Breast epithelium (tissue), 4 donors: ENCODE results near the gene MEIS2. TPM values are rescaled to one million over a fixed set of nuclear protein-coding genes. Genes with fewer than 3 reads are reported as not detected.
A peak's percentile ranks its signal among the peaks of the same experiment; 100 is the strongest.

Experiments
- DNase-seq, 2 donors: peaks; one replicate each; pipeline ENCODE4 v3.0.0-alpha.2; 2019; ENCODE audit warnings: low spot score in 2 of 2
- H3K27ac ChIP-seq, 2 donors: fragments of 200-600 bp; sonication (generic) in 1 of 2; one replicate each; pipeline ENCODE4 v1.5.1; 2016 to 2019; ENCODE audit warnings: mild to moderate bottlenecking in 1 of 2
- H3K27me3 ChIP-seq, 2 donors: fragments of 200-600 bp; sonication (generic) in 1 of 2; one replicate each; pipeline versions ENCODE4 v1.5.1 to v1.6.0; 2017 to 2019; ENCODE audit warnings: control low read depth in 1 of 2, mild to moderate bottlenecking in 1 of 2
- H3K36me3 ChIP-seq: fragments of 200-600 bp; one replicate; pipeline ENCODE4 v1.5.1; 2019
- H3K4me1 ChIP-seq, 2 donors: fragments of 200-600 bp; sonication (generic); one replicate each; pipeline ENCODE4 v1.5.1; 2016 to 2019; ENCODE audit warnings: control low read depth in 1 of 2
- H3K4me3 ChIP-seq, 3 donors: fragments of 200-600 bp; sonication (generic); 1 replicate in 2 of 3; 2 replicates in 1 of 3; pipeline ENCODE4 v1.5.1; 2016 to 2019; ENCODE audit warnings: mild to moderate bottlenecking in 3 of 3, moderate library complexity in 2 of 3
- H3K9me3 ChIP-seq, 2 donors: fragments of 200-600 bp; sonication (generic) in 1 of 2; one replicate each; pipeline ENCODE4 v1.5.1; 2016 to 2019; ENCODE audit warnings: control low read depth in 1 of 2
- CTCF ChIP-seq, 3 donors: fragments of 450-650 bp; IDR thresholded peaks; one replicate each; pipeline ENCODE4 v1.5.1; 2016 to 2017; ENCODE audit warnings: antibody characterized with exemption in 3 of 3, mild to moderate bottlenecking in 3 of 3, moderate library complexity in 3 of 3
- POLR2A ChIP-seq: fragments of 450-650 bp; IDR thresholded peaks from one replicate; pipeline ENCODE4 v1.6.1; 2016; ENCODE audit warnings: antibody characterized with exemption, mild to moderate bottlenecking, moderate library complexity
- POLR2AphosphoS5 ChIP-seq, 3 donors: sonication (generic); formaldehyde crosslinking; IDR thresholded peaks; one replicate each; pipeline ENCODE4 v1.6.1; 2017; ENCODE audit warnings: antibody characterized with exemption in 3 of 3
- intact Hi-C: fragments of 100-400 bp; cut with DNase I; formaldehyde crosslinking; loops from one replicate; pipeline ENCODE4 v1.15.1; 2023; ENCODE audit warnings: low total_unique reads
- total RNA-seq, 3 donors: library from RNA; depleted of rRNA; stranded (reverse); fragments of >200 nt; gene quantifications; one replicate each; pipeline ENCODE4 v1.1.0, GENCODE V29; 2016

The MEIS2 gene
- total RNA-seq, 3 donors from 2014 or later, result 18.2 to 55.8 (median 28.5) TPM

- Histone ChIP-seq H3K4me3 (no peak overlapping the region), H3K4me1 (no peaks in the 10 kb centered on the region), H3K27ac (no peak overlapping the region), H3K36me3 (no peaks in the 10 kb centered on the region), H3K27me3 (no peaks in the 10 kb centered on the region), H3K9me3 (no peaks in the 10 kb centered on the region)
- no peak for DNase-seq
- TF ChIP-seq CTCF (IDR thresholded peaks at IDR 0.05) (no peak), POLR2AphosphoS5 (IDR thresholded peaks at IDR 0.05) (no peak), POLR2A (no peak)
- intact Hi-C loops, result no loop called here
These were observed 206.3 kb downstream of the MEIS2 start for GRCh38 chr15:36894075-36894474.

GRCh38 chr15:36893276-36893675 lies 207.1 kb downstream of the MEIS2 start:
- TF ChIP-seq CTCF (IDR thresholded peaks at IDR 0.05) (no peak), POLR2A (no peak), POLR2AphosphoS5 (IDR thresholded peaks at IDR 0.05) (no peak)
- intact Hi-C loops, result no loop called here
- no peaks in the 10 kb centered on the region for H3K36me3 ChIP-seq
- H3K27me3 ChIP-seq, result peaks cover 0 to 2% of the 10 kb centered on the region in 2 donors
- H3K4me1 ChIP-seq, result no peaks in the 10 kb centered on the region
- no peaks in the 10 kb centered on the region for H3K9me3 ChIP-seq
- DNase-seq, result no peak
- H3K27ac ChIP-seq, result no peak overlapping the region
- no peak overlapping the region for H3K4me3 ChIP-seq

- intact Hi-C loops, result loop anchor here (10.0 kb wide), 2 partner anchors 216 to 1006 kb away; partner anchors contain the start of gene MEIS2
- H3K4me1 ChIP-seq, result peaks cover 0 to 7% of the 10 kb centered on the region in 2 donors
- TF ChIP-seq CTCF (IDR thresholded peaks at IDR 0.05) (no peak), POLR2A (no peak), POLR2AphosphoS5 (IDR thresholded peaks at IDR 0.05) (no peak)
- no peaks in the 10 kb centered on the region for H3K36me3 ChIP-seq
- H3K27me3 ChIP-seq, result peaks cover 0 to 13% of the 10 kb centered on the region in 2 donors
- H3K4me3 ChIP-seq, result peak overlapping the region; percentile 23 to 63 (median 49)
- H3K27ac ChIP-seq, result peak overlapping the region in 1 of 2 donors; percentile 0
- DNase-seq, result no peak
- H3K9me3 ChIP-seq, result no peaks in the 10 kb centered on the region
These were observed 212.0 kb downstream of the MEIS2 start for GRCh38 chr15:36888011-36888992.

GRCh38 chr15:36887214-36887961 lies 213.0 kb downstream of the MEIS2 start:
- Histone ChIP-seq H3K36me3 (no peaks in the 10 kb centered on the region), H3K27me3 (peaks cover 0 to 18% of the 10 kb centered on the region in 2 donors), H3K4me1 (peaks cover 0 to 8% of the 10 kb centered on the region in 2 donors)

More at GRCh38 chr15:36887214-36887961, 213.0 kb downstream of the MEIS2 start:
- Histone ChIP-seq H3K4me3 (peak overlapping the region; percentile 23 to 63 (median 49)), H3K27ac (peak overlapping the region; percentile 14 to 46), H3K9me3 (no peaks in the 10 kb centered on the region)
- no peak for DNase-seq
- no peak for TF ChIP-seq POLR2A
- TF ChIP-seq CTCF (IDR thresholded peaks at IDR 0.05), result no peak
- TF ChIP-seq POLR2AphosphoS5 (IDR thresholded peaks at IDR 0.05), result no peak
- intact Hi-C loops, result loop anchor here (10.0 kb wide), 2 partner anchors 217 to 1007 kb away; partner anchors contain the start of gene MEIS2
